ENCODE data around the gene ROBO1.

The ROBO1 gene

DNA sequence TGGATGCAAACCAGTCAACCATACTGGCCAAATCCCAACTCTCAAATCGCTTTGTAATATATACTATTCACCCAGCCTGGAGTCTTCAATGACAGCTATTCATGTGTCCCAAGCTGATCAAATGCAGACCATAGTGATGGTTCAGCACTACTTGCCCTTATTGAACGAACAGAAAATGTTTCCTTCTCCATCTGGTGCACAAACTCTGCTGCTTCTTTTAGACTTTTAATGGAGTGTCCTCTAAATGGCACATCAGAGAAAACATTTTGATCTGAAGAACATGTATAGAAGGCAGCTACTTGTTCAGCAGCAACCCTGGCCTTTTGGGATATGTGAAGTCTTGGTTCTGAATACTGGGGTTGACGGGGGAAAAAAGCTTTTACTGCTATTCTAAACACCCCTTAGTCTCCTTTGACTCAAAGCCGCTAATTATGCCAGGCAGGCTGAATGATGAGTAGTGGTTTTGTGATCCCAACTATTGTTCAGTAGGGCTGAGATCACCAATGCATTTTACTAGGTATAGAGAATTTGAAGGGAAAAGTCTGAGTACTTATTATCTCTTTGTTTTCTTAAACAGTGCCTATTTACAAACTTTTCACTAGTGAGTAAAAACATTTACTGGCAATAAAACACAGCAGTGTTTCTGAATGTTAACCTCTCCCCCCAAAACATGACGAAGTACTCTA lies 781.2 kb downstream of the ROBO1 start:
- TF ChIP-seq ZFX (IDR thresholded peaks at IDR 0.05; ENCODE audit: borderline replicate concordance), result no peak
- TF ChIP-seq, protein P1, sequence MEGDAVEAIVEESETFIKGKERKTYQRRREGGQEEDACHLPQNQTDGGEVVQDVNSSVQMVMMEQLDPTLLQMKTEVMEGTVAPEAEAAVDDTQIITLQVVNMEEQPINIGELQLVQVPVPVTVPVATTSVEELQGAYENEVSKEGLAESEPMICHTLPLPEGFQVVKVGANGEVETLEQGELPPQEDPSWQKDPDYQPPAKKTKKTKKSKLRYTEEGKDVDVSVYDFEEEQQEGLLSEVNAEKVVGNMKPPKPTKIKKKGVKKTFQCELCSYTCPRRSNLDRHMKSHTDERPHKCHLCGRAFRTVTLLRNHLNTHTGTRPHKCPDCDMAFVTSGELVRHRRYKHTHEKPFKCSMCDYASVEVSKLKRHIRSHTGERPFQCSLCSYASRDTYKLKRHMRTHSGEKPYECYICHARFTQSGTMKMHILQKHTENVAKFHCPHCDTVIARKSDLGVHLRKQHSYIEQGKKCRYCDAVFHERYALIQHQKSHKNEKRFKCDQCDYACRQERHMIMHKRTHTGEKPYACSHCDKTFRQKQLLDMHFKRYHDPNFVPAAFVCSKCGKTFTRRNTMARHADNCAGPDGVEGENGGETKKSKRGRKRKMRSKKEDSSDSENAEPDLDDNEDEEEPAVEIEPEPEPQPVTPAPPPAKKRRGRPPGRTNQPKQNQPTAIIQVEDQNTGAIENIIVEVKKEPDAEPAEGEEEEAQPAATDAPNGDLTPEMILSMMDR (IDR thresholded peaks at IDR 0.05), result no peak
- no peak overlapping the region for H3K27ac ChIP-seq

DNA sequence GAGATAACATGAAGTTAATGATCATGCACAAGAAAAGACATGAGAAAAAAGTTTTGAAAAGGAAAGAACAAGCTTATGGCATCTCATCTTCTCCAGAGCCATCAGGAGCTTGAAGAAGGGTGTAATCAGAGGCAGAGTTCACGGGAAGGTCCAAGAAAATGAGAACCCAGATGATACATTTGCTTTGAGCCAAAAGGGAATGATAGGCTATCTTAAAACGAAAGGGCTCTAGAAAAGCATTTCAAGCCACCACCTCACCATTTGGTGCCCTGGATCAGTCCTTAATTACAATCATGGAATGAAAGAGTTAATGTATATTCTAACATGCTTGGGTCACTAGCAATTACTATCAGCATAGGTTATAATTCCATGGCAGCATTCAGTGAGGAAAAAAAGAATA lies 781.8 kb downstream of the ROBO1 start:
- TF ChIP-seq, protein P1 (IDR thresholded peaks at IDR 0.05), result no peak
- no peak for TF ChIP-seq ZFX (IDR thresholded peaks at IDR 0.05; ENCODE audit: borderline replicate concordance)
- no peak overlapping the region for H3K27ac ChIP-seq

DNA sequence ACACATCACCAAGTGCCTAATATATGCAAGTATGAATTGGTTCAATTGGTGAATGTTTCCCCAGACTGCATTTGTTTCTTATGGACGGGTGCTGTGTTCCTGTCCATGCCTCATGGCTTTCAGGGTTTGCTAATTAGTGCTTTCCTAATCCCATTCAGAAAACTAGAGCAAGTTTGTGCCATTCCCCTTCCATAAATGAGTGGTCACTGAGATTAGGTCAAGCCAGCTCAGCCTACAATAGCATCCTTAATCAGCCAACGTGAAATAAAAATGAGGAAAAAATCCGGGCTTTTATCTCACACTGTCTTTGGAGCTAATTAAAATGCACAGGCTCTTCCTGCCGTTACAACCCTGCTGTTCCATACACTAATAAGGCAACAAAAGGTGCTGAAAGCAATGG lies 788.8 kb downstream of the ROBO1 start:
- no peak for TF ChIP-seq ZFX (IDR thresholded peaks at IDR 0.05; ENCODE audit: borderline replicate concordance)
- no peak overlapping the region for H3K27ac ChIP-seq

DNA sequence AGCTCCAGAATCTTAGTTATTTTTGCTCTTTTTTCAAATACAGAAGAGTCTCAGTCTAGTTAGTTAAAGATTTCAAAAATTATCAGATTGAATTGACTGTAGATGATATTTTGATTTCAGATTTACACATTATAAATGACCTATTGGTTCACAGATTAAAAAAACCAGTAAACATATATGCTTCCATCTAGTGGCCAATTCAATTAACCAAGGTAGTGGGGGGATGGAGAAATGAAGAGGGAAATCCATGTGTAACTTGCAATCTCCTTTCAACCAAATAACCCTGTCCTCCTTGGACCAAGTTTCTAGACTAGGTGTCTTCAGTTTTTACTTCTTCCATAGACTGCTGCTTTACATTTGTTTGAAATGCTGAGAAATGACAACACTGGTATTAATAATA lies 789.8 kb downstream of the ROBO1 start:
- H3K27ac ChIP-seq, result no peak overlapping the region
- TF ChIP-seq ZFX (IDR thresholded peaks at IDR 0.05; ENCODE audit: borderline replicate concordance), result no peak
- TF ChIP-seq, protein P1 (IDR thresholded peaks at IDR 0.05), result peak; percentile 69

DNA sequence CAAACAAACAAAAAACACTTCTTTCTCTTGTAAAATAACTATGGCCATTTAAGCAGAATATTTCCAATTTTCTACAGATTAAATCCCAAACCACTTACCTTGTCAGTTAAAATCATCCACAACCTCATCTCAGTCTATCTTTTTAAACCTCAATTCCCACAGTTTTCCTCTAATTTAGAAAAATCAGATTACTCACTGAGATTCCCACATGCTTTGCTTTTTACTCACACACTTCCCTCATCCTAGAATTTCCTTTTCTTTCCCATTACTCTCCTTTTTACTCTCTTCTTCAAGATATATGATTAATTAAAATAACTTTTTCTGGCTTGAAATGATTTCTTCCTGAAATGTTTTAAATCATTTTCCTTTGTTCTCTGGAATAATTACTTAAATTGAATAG lies 790.7 kb downstream of the ROBO1 start:
- no peak overlapping the region for H3K27ac ChIP-seq
- TF ChIP-seq, protein P1 (IDR thresholded peaks at IDR 0.05), result no peak
- TF ChIP-seq ZFX (IDR thresholded peaks at IDR 0.05; ENCODE audit: borderline replicate concordance), result no peak

DNA sequence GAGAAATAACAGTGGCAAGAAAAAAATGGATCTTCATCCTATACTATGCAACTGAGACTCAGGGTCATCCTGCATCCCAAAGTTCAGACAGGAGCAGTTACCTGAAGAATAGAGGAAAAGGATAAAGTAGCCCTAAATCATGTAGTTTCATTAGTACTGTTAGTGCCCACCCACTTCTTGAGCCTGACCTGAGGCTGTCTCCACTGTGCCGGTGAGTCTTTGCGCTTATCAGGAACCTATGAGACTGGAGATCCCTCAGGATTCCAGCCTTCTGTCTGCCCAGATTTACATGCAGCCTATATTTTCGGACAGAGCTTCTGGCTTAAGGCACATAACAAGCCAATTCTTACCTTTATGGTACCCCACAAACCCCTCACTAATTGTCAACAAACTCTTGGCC lies 791.6 kb downstream of the ROBO1 start:
- H3K27ac ChIP-seq, result no peak overlapping the region
- TF ChIP-seq ZFX (IDR thresholded peaks at IDR 0.05; ENCODE audit: borderline replicate concordance), result no peak
- TF ChIP-seq, protein P1 (IDR thresholded peaks at IDR 0.05), result no peak

DNA sequence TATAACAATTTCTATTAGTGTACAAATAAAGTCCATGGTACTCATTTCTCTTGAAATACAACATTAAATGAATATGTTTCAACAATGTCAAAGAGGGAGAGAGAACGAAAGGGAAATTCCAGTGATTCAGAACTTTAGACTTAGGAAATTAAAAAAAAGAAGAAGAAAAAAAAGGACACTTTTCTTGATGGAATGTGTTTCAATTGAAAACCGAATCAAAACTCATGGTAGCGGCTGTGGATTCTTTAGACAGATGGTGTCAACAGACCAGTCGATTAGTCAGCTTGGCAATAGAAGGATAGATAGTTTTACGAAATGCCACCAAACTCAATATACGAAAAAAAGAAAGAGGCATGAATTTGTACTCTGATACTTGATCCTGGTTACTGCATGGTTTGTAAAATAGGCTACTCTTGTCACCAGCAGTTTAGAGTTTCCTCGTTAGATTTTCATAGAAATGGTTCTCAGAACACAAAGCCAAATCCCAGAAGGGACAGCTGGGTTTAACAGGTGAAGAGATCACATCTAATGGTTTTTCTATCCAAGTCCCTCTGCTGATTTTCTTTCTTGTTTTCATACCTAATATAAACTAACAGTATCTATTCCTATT lies 793.5 kb downstream of the ROBO1 start:
- no peak for TF ChIP-seq ZFX (IDR thresholded peaks at IDR 0.05; ENCODE audit: borderline replicate concordance)
- TF ChIP-seq, protein P1 (IDR thresholded peaks at IDR 0.05), result no peak
- no peak overlapping the region for H3K27ac ChIP-seq
